ENCODE measurements around the gene PAMR1. TPM values are rescaled to one million over a fixed set of nuclear protein-coding genes. Genes with fewer than 3 reads are reported as not detected.

PAMR1 gene
- total RNA-seq, 1 experiment from 2014 or later, result 1.1 TPM

DNA sequence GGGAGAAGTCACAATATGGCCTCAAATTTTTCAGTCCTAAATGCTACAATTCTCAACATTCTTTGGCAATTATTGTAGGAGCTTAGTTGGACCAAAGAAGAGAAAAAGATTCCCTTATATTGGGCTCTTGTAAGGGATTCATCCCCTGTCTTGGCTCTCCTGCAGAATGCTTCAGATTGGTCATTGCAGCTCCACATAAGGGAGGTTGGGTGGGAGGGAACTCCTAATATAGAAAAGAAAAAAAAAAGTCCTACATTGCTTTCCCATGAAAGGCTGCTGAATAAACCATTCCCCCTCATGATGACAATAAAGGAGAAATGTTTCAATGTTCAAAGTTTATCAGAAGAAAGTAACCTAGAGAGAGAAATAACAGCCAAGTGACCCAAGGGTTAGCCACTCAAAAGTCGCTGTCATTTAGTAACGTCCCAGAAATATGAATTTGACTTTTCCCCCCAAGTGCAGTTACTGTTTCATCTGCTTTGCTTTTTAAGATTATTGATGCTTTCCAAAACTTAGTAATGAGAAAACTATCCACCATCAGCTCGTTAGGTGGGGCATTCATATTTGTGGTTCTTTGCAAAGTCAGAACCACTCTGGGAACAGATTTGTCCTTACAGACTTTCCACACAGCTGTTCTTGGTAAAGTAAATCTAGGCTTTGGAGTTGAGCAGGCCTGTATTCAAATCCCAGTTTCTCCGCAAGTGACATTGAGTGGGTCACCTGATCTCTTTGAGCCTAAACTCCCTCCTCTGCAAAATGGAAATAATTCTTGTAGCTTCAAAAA is 101.1 kb downstream of the PAMR1 start:
- no peak overlapping the region for H3K27ac ChIP-seq
- H2AFZ ChIP-seq, result no peak overlapping the region
- H3K27me3 ChIP-seq (ENCODE audit: insufficient read depth, low read depth), result peaks cover 90% of the 10 kb centered on the region
- H3K9me2 ChIP-seq (ENCODE audit: insufficient read depth), result no peaks in the 10 kb centered on the region
- intact Hi-C loops (cut with micrococcal nuclease; ENCODE audit: unreplicated experiment), result no loop called here
- no peaks in the 10 kb centered on the region for H3K79me2 ChIP-seq (ENCODE audit: low read depth)
- TF ChIP-seq EZH2 (IDR thresholded peaks at IDR 0.05; ENCODE audit: low read depth), result no peak
- TF ChIP-seq, protein P1, sequence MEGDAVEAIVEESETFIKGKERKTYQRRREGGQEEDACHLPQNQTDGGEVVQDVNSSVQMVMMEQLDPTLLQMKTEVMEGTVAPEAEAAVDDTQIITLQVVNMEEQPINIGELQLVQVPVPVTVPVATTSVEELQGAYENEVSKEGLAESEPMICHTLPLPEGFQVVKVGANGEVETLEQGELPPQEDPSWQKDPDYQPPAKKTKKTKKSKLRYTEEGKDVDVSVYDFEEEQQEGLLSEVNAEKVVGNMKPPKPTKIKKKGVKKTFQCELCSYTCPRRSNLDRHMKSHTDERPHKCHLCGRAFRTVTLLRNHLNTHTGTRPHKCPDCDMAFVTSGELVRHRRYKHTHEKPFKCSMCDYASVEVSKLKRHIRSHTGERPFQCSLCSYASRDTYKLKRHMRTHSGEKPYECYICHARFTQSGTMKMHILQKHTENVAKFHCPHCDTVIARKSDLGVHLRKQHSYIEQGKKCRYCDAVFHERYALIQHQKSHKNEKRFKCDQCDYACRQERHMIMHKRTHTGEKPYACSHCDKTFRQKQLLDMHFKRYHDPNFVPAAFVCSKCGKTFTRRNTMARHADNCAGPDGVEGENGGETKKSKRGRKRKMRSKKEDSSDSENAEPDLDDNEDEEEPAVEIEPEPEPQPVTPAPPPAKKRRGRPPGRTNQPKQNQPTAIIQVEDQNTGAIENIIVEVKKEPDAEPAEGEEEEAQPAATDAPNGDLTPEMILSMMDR (conservative IDR thresholded peaks at IDR 0.05), result no peak
- H3F3A ChIP-seq (ENCODE audit: insufficient read depth, low read depth), result no peaks in the 10 kb centered on the region
- H3K36me3 ChIP-seq (ENCODE audit: low read depth), result no peaks in the 10 kb centered on the region
- CTCF ChIA-PET, result no interaction called here
- no peaks in the 10 kb centered on the region for H3K9me3 ChIP-seq (ENCODE audit: insufficient read depth, low read depth)
- no peak for DNase-seq
- H4K20me1 ChIP-seq (ENCODE audit: insufficient read depth), result no peaks in the 10 kb centered on the region
- BruUV-seq (replicated peaks), result no TSS peak
- H3K4me2 ChIP-seq, result no peak overlapping the region
- POLR2A ChIA-PET (ENCODE audit: unreplicated experiment), result interaction anchor here (0.6 kb wide), 1 partner anchor 194 kb away, joined by 6 read pairs; no protein-coding TSS in a partner anchor
- H3K4me3 ChIP-seq, result no peak overlapping the region
- no peaks in the 10 kb centered on the region for H3K4me1 ChIP-seq (replicated peaks; ENCODE audit: insufficient read depth)

DNA sequence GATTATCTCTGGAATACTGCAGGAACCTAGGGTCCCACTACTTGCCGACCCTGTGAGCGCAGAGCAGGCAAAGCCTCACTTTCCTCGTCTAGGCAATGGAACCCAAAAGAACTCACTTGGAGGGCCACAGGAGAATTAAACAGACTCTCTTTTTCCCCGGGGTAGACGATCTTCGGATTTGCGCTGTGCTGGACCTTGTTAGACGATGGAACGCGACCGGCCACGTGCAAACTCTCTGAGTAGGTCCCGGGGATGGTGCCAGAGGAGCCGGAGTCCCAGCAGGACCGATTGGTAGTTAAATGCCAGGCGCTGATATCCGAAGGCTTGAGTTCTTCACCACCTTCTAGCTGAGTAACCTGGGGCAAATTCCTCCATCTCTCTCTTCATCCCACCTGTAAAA is 105.0 kb downstream of the PAMR1 start:
- CTCF ChIA-PET, result no interaction called here
- TF ChIP-seq, protein P1 (conservative IDR thresholded peaks at IDR 0.05), result no peak
- TF ChIP-seq EZH2 (IDR thresholded peaks at IDR 0.05; ENCODE audit: low read depth), result no peak
- Histone ChIP-seq H3K36me3 (ENCODE audit: low read depth) (no peaks in the 10 kb centered on the region), H3F3A (ENCODE audit: insufficient read depth, low read depth) (no peaks in the 10 kb centered on the region), H4K20me1 (ENCODE audit: insufficient read depth) (no peaks in the 10 kb centered on the region), H3K27ac (no peak overlapping the region), H3K27me3 (ENCODE audit: insufficient read depth, low read depth) (peaks cover 81% of the 10 kb centered on the region), H3K9me3 (ENCODE audit: insufficient read depth, low read depth) (no peaks in the 10 kb centered on the region), H3K4me1 (replicated peaks; ENCODE audit: insufficient read depth) (no peaks in the 10 kb centered on the region), H2AFZ (no peak overlapping the region), H3K9me2 (ENCODE audit: insufficient read depth) (no peaks in the 10 kb centered on the region), H3K4me2 (no peak overlapping the region), H3K4me3 (no peak overlapping the region), H3K79me2 (ENCODE audit: low read depth) (no peaks in the 10 kb centered on the region)
- BruUV-seq (replicated peaks), result no TSS peak
- DNase-seq, result no peak
- POLR2A ChIA-PET (ENCODE audit: unreplicated experiment), result no interaction called here
- intact Hi-C loops (cut with micrococcal nuclease; ENCODE audit: unreplicated experiment), result no loop called here

DNA sequence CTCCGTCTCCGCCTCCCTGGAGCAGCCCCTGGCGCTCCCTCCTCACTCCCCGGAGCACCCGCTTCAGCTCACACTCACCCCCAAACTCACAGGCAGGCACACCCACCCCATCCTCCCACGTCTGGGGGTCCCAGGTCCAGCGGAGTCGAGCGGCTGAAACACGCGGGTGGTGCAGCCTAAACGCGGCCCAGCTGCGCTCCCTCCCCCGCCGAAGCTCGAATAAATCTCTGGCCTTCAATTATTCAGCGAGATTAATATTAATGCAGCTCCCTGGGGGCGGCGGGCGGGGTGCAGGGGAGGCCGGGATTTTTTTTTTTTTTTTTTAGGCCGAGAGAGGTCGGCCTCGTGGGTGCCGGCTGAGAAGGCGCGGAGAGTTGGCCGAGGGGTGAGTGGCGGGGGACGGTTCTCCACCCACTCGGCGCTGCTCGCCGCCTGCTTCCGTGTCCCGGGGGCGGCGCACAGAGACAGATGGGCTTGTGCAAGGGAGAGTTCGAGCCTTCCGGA is 105.5 kb downstream of the PAMR1 start:
- Histone ChIP-seq H2AFZ (no peak overlapping the region), H3K4me3 (no peak overlapping the region), H3K27ac (no peak overlapping the region), H3K4me1 (replicated peaks; ENCODE audit: insufficient read depth) (no peaks in the 10 kb centered on the region), H3K9me2 (ENCODE audit: insufficient read depth) (no peaks in the 10 kb centered on the region), H3K36me3 (ENCODE audit: low read depth) (no peaks in the 10 kb centered on the region), H3K4me2 (no peak overlapping the region), H3K27me3 (ENCODE audit: insufficient read depth, low read depth) (peaks cover 80% of the 10 kb centered on the region), H4K20me1 (ENCODE audit: insufficient read depth) (no peaks in the 10 kb centered on the region), H3K79me2 (ENCODE audit: low read depth) (no peaks in the 10 kb centered on the region), H3F3A (ENCODE audit: insufficient read depth, low read depth) (no peaks in the 10 kb centered on the region), H3K9me3 (ENCODE audit: insufficient read depth, low read depth) (no peaks in the 10 kb centered on the region)
- intact Hi-C loops (cut with micrococcal nuclease; ENCODE audit: unreplicated experiment), result no loop called here
- no peak for TF ChIP-seq EZH2 (IDR thresholded peaks at IDR 0.05; ENCODE audit: low read depth)
- TF ChIP-seq, protein P1 (conservative IDR thresholded peaks at IDR 0.05), result no peak
- no peak for DNase-seq
- ChIA-PET CTCF (interaction anchor here (0.7 kb wide), 3 partner anchors 11 to 729 kb away, joined by 3 to 11 read pairs (median 6); no protein-coding TSS in a partner anchor), POLR2A (ENCODE audit: unreplicated experiment) (no interaction called here)
- no TSS peak for BruUV-seq (replicated peaks)
